GM12892 (cell line): Measurements from ENCODE around the gene SNAPC5.

Experiments
- POLR2A ChIP-seq: IDR thresholded peaks from 2 replicates; pipeline ENCODE4 v1.6.1; 2011; ENCODE audit warnings: low read depth, low read length, control low read depth
- POLR2AphosphoS5 ChIP-seq: IDR thresholded peaks from 2 replicates; pipeline ENCODE4 v1.6.1; 2011; ENCODE audit warnings: low read depth, low read length, control low read depth

- TF ChIP-seq POLR2A (no peak), POLR2AphosphoS5 (no peak)
Measured at GRCh38 chr15:66481107-66481856, 16.3 kb downstream of the SNAPC5 start.
